GM08714 (cell line): ENCODE measurements around the gene SORBS2.

ENCODE experiments used
- H3K4me3 ChIP-seq: fragments of 200-500 bp; sonication (Bioruptor generic); 2 replicates; pipeline ENCODE4 v1.5.1; 2014; ENCODE audit warnings: mild to moderate bottlenecking, low read length, inconsistent platforms
- ZNF274 ChIP-seq: IDR thresholded peaks from 2 replicates; pipeline ENCODE4 v1.6.1; 2012; ENCODE audit warnings: mild to moderate bottlenecking, low read depth, low read length

SORBS2 gene

GRCh38 chr4:185779517-185779916 lies 32.5 kb downstream of the SORBS2 start:
- no peak for TF ChIP-seq ZNF274
- H3K4me3 ChIP-seq = no peak overlapping the region

- no peak overlapping the region for H3K4me3 ChIP-seq
- TF ChIP-seq ZNF274 = no peak
These were observed 33.7 kb downstream of the SORBS2 start for GRCh38 chr4:185778307-185778706.

GRCh38 chr4:185775792-185776555 lies 36.0 kb downstream of the SORBS2 start:
- H3K4me3 ChIP-seq = no peak overlapping the region
- TF ChIP-seq ZNF274 = no peak

GRCh38 chr4:185774845-185775680 lies 36.9 kb downstream of the SORBS2 start:
- no peak for TF ChIP-seq ZNF274
- H3K4me3 ChIP-seq = no peak overlapping the region

GRCh38 chr4:185774131-185774653 lies 37.8 kb downstream of the SORBS2 start:
- no peak overlapping the region for H3K4me3 ChIP-seq
- TF ChIP-seq ZNF274 = no peak

GRCh38 chr4:185773419-185773818 lies 38.6 kb downstream of the SORBS2 start:
- TF ChIP-seq ZNF274 = no peak
- H3K4me3 ChIP-seq = no peak overlapping the region

GRCh38 chr4:185772391-185773093 lies 39.5 kb downstream of the SORBS2 start:
- H3K4me3 ChIP-seq = no peak overlapping the region
- no peak for TF ChIP-seq ZNF274

- no peak overlapping the region for H3K4me3 ChIP-seq
- no peak for TF ChIP-seq ZNF274
These were observed 40.1 kb downstream of the SORBS2 start for GRCh38 chr4:185771711-185772390.

- TF ChIP-seq ZNF274 = no peak
- H3K4me3 ChIP-seq = no peak overlapping the region
These were observed 44.5 kb downstream of the SORBS2 start for GRCh38 chr4:185767528-185767927.

- TF ChIP-seq ZNF274 = no peak
- no peak overlapping the region for H3K4me3 ChIP-seq
These were observed 47.1 kb downstream of the SORBS2 start for GRCh38 chr4:185764876-185765275.

- H3K4me3 ChIP-seq = no peak overlapping the region
- no peak for TF ChIP-seq ZNF274
These were observed 50.4 kb downstream of the SORBS2 start for GRCh38 chr4:185761352-185762235.

GRCh38 chr4:185758807-185759206 lies 53.2 kb downstream of the SORBS2 start:
- H3K4me3 ChIP-seq = no peak overlapping the region
- TF ChIP-seq ZNF274 = no peak

- TF ChIP-seq ZNF274 = no peak
- H3K4me3 ChIP-seq = no peak overlapping the region
These were observed 56.5 kb downstream of the SORBS2 start for GRCh38 chr4:185755451-185755850.
